Measurements from ENCODE around the gene ST6GALNAC3.
"Not testable (repeated sequence)": the region's sequence is repeated elsewhere in the genome, so short reads cannot be mapped to it uniquely, and the experiment has no call there.

The ST6GALNAC3 gene

DNA sequence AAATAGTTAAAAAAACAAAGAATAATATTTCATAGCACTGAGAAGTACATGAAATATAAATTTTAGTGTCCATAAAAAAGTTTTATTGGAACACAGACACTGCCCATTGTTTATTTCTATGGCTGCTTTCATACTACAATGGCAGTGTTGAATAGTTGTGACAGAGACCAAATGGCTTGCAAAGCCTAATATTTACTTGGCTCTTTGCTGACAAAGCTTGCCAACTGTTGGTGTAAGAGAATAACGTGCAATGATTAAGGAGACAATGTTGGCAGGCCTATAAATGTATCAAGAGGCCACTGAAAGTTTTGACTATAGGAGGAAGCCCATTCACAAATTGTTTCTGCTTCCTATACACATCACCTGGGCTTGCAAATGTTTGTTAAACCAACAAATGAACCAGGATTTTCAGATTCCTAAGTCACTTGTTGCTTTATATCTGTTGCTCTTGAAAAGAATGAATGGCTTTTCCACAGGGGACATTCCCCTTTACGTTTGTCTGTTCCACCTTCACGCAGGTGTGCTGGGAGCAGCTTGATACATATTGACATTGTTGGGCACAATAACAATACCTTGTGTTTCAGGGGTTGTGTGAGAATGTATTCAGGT is 5.5 kb upstream of the ST6GALNAC3 start:
- no peak for DNase-seq
- in situ Hi-C loops (cut with MboI; ENCODE audit: low pct_unique_long_range_greater_than_20kb, low sequenced_read_pairs), result no loop called here

- in situ Hi-C loops (cut with MboI; ENCODE audit: low pct_unique_long_range_greater_than_20kb, low sequenced_read_pairs), result no loop called here
- no peak for DNase-seq
Measured at GRCh38 chr1:76070538-76070937, 4.0 kb upstream of the ST6GALNAC3 start.

GRCh38 chr1:76073481-76073880 is 1.1 kb upstream of the ST6GALNAC3 start:
- in situ Hi-C loops (cut with MboI; ENCODE audit: low pct_unique_long_range_greater_than_20kb, low sequenced_read_pairs), result no loop called here
- DNase-seq, result no peak

DNA sequence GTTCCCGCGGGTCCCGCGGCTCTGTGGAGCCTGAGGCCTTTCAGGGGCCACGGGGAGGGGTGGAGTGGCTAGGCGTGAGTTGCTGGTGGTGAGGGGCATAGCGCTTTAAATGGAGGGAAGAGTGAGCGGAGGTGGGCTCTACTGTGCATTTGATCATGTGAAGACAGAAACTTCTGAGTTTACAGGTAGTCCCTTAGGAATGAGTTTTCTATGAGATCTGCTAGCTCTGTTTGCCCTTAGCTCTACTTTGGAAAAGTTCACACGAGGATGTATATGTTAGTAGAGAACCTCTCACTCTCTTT is 593 bp downstream of the ST6GALNAC3 start:
- in situ Hi-C loops (cut with MboI; ENCODE audit: low pct_unique_long_range_greater_than_20kb, low sequenced_read_pairs), result no loop called here
- DNase-seq, result no peak

DNA sequence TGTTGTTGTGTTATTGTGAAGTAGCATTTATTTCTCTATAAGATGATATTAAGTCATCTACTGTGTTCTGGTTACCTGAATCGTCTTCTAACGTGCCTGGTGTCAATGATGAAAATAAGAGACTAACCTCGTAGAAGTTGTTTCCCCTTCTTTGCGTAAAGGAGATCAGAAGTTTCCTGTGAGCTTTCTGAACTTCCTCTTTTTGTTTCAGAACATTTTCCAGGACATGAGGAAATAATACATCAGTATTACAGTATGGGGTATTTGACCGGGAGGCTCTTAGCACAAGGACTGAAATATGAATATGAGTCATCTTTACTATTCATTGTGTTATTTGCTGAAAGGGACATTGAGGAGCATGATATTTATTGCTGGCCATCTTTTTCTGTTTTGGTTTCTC is 1.3 kb downstream of the ST6GALNAC3 start:
- DNase-seq, result peak; percentile 67
- in situ Hi-C loops (cut with MboI; ENCODE audit: low pct_unique_long_range_greater_than_20kb, low sequenced_read_pairs), result no loop called here

DNA sequence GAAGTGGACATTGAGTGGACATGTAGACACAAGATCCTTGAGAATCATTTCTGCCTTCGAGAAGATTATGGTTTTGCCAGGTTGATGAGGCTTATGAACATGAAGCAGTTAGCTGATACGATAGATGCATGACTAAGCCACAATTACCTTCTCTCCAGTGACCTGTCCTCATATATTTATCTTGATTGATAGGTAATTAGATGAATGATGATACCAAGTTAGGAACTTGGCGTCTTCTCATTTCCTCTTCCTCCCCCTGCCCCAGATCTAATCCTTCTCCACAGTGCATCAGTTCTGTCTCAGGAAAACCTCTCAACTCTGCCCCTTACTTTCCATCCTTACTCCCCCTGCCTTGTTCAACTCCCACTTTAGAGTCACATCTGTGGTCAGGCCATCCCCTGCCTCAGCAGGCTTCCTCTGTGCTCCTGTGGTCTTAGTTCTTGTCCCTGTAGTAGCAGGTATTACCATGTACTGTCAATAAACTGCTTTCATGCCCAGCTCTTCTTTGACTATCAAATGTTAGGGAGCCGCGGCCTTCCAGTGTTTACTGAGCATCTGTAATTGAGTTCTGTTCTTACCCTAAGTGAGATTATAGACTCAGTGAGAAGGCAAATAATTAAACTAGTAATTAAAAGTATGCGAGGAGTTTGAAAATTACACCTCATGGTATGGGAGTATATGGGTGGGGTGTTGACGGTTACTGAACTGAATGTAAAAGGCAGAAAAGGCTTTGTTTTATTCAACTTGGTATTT is 5.1 kb downstream of the ST6GALNAC3 start:
- in situ Hi-C loops (cut with MboI; ENCODE audit: low pct_unique_long_range_greater_than_20kb, low sequenced_read_pairs), result no loop called here
- no peak for DNase-seq

DNA sequence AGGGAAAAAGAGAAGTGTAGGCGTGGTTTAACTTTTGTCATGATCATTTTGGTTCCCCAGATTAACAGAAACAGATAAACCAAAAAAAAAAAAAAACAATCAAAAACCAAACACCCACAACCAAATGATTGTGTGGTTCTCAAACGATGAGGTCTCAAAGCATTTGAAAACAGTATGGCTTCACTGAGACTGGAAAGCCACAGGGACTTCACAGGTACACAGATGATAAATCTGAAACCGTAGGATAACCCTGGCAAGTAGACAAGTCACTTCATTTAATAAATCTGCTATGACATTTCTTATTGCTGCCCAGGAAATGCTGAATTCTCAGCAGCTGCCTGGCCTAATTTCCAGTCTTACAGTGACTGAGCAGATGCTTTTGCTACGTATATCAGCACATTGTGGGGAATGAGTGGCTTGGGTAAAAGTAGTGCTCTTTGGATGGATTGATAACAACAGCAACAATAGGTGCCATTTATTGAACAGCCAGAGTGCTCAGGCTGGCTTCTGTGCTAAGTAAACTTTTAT is 6.1 kb downstream of the ST6GALNAC3 start:
- no peak for DNase-seq
- in situ Hi-C loops (cut with MboI; ENCODE audit: low pct_unique_long_range_greater_than_20kb, low sequenced_read_pairs), result no loop called here

GRCh38 chr1:76082062-76082461 is 7.5 kb downstream of the ST6GALNAC3 start:
- in situ Hi-C loops (cut with MboI; ENCODE audit: low pct_unique_long_range_greater_than_20kb, low sequenced_read_pairs), result no loop called here
- no peak for DNase-seq

DNA sequence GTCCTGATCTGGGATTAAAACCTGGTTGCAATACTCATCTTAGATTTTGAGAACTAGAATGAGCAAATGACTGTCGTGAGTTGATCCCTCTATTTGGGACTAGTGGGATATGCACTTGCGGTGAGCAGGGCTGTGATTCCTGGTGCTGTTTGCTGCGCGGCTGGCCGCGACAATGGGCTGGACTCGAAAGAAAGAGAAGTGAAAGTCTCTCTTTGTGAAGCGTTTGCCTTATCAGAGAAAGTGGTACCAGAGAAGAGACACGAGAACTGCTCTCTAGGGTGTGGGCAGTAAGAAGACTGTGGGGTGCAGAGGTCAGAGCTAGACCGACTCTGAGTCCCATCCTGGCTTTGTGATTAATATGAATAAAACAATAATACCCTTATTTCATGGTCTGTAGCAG is 8.6 kb downstream of the ST6GALNAC3 start:
- DNase-seq, result no peak
- in situ Hi-C loops (cut with MboI; ENCODE audit: low pct_unique_long_range_greater_than_20kb, low sequenced_read_pairs), result no loop called here

- DNase-seq, result no peak
- in situ Hi-C loops (cut with MboI; ENCODE audit: low pct_unique_long_range_greater_than_20kb, low sequenced_read_pairs), result no loop called here
Measured at GRCh38 chr1:76084029-76084627, 9.6 kb downstream of the ST6GALNAC3 start.

DNA sequence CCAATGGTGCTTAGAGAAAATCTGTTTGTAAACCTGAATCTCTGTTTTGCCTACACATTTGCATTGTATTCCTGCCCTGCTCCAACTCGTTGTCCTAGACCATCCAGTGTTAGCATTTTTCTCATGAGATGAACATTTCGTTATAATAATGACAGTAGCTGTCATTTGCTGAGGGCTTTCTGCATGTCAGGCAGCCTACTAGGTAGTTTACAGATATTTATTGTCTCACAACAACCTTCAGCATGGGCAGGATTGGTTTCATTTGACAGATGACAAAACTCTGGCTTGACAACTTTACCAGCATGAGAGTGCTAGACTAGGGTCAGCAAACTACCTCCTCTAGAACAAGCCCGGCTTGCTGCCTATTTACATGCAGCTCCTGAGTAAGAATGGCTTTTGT is 10.1 kb downstream of the ST6GALNAC3 start:
- DNase-seq, result no peak
- in situ Hi-C loops (cut with MboI; ENCODE audit: low pct_unique_long_range_greater_than_20kb, low sequenced_read_pairs), result no loop called here

DNA sequence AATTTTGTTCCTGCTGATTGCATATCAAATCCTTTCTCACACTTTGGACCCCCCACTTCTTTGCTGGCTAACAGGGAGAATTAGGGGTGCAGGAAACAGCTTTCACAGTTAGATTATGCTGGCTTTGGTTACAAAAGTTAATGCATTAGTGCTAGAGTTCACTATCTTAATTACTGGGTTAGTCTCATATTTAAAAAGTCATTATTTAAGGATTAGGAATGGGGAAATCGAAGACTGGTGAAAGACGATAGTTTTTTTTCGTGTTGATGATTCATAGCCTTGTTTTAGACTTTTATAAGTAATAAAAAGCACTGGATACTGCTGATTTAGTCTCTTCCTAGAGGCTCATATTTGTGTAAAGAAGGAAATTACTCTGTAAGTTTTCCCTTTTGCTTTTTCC is 11.6 kb downstream of the ST6GALNAC3 start:
- in situ Hi-C loops (cut with MboI; ENCODE audit: low pct_unique_long_range_greater_than_20kb, low sequenced_read_pairs), result no loop called here
- no peak for DNase-seq

GRCh38 chr1:76086597-76086996 is 12.1 kb downstream of the ST6GALNAC3 start:
- DNase-seq, result no peak
- in situ Hi-C loops (cut with MboI; ENCODE audit: low pct_unique_long_range_greater_than_20kb, low sequenced_read_pairs), result no loop called here

- peak; percentile 28 for DNase-seq
- in situ Hi-C loops (cut with MboI; ENCODE audit: low pct_unique_long_range_greater_than_20kb, low sequenced_read_pairs), result no loop called here
Measured at GRCh38 chr1:76090283-76091203, 16.0 kb downstream of the ST6GALNAC3 start.

DNA sequence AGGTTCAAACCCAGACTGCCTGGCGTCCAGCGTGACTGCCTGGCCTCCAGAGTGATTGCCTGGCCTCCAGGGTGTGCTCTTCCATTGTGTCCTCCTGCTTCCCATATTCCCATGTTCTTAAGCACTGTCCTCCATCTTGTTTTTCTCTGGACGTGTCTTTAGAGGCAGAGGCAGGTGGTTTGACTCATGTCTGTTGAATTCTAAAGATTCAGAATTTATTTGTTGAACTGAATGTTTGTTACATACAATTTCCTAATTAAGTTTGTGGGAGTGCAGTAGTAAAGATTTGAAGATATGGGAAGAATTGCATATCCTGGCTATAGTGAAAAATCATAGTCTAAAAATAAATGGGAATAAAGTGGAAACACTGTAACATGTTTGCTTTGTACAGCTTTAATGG is 18.3 kb downstream of the ST6GALNAC3 start:
- in situ Hi-C loops (cut with MboI; ENCODE audit: low pct_unique_long_range_greater_than_20kb, low sequenced_read_pairs), result no loop called here
- no peak for DNase-seq

DNA sequence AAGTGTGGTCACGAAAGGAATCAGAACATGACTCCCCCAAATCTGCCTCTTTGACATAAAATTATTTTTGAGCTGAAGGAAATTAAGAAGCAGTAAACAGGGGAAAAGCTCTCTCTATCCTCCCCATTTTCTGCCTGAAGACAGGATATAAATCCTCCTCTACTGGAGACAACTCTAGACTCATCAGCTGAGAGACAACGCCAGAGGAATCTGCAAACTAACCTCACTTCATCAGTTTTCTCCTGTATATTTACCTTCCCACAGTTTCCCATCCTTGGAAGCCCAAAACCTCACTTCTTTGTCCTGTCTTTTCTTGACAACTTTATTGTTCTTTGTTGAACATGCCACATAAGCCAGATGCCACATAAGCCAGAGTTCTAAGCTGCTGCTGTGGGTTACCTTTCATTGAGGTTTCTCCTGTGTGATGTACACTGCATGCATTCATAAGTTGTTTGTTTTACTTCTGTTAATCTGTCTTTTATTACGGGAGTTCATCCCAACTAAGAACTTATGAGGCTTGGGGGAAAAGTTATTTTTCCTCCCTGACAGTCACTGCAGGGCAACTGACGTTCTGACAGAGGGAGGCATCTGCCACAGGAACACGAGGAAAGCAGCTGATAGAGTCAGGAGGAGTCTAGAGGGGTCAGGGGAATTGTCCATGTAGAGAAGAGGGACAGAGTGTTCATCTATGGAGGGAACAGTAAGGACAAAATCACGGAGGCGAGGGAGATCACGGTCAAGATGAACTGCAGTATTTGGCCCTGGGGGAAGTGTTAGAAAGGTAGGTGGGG is 19.2 kb downstream of the ST6GALNAC3 start:
- no peak for DNase-seq
- in situ Hi-C loops (cut with MboI; ENCODE audit: low pct_unique_long_range_greater_than_20kb, low sequenced_read_pairs), result no loop called here

DNA sequence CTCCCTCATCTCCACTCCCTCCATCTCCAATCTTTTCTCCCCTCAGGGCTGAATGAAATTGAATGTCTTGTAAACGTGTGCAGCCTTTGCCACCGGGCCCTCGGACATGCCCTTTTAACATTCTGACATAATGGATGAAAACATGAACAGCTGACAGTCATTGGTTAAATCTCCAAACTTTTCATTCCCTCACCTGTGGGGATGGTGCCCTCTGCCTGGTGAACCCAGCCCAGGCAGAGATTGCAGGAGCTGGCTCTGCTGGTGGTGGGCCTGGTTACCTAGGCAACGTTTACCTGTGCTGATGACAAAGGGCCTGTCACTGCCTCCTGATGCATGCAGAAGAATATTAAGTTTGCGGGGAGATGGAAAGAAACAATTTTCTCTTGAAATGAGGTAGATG is 21.3 kb downstream of the ST6GALNAC3 start:
- DNase-seq, result no peak
- in situ Hi-C loops (cut with MboI; ENCODE audit: low pct_unique_long_range_greater_than_20kb, low sequenced_read_pairs), result no loop called here

GRCh38 chr1:76097064-76097463 is 22.5 kb downstream of the ST6GALNAC3 start:
- DNase-seq; in situ Hi-C loops (cut with MboI; ENCODE audit: low pct_unique_long_range_greater_than_20kb, low sequenced_read_pairs): not testable (repeated sequence)

DNA sequence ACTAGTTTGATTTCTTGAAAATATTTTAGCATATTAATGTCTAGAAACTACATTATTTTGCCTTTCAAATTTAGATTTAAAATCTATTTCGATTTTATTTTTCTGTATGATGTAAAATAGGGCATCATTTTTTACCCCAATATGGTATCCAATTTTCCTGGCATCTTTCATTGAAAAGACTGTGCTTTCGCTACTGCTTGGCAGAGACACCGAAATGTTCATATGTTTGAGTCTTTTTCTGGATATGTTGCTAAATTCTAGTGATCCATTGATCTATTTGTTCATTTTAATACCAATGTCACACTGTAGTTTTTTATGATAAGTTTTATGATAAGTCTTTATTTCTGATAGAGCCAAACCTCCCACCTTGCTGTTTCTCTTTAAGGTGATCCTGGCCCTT is 24.3 kb downstream of the ST6GALNAC3 start:
- DNase-seq, result no peak
- in situ Hi-C loops (cut with MboI; ENCODE audit: low pct_unique_long_range_greater_than_20kb, low sequenced_read_pairs), result no loop called here
